Measurements from ENCODE around the gene HOXD8.

Gene HOXD8

DNA sequence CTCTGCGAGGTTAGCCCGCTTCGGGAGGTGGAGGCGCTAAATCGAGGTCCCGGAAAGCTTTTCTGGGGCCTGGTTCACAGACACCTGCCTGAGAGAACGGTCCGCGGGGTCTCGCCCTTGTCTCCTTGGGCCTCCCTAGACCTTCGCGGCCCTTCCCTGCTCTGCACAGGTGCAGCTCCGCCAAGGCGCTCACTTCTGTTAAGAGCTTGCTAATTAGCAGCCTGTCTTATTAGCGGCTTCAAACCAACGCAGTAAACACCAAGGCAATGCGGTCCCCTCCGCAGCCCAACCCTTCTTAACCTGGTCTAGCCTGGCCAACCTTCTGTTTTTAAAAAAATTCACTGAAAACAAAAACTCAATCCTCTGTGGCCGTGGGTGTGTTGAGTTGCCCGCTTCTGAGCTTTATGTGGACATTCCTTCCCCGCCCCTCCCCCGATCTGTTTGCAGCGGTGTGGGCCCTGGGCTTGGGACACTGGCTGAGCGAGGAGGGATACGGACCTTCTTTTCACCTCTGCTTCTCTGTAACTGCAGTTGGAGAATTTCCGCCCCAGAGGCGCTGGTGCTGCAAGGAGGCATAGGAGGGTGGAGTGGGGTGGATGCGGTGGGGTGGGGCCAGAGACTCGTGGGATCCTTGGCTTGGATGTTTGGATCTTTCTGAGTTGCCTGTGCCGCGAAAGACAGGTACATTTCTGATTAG lies 18.4 kb downstream of the HOXD8 start:
- DNase-seq = no peak

DNA sequence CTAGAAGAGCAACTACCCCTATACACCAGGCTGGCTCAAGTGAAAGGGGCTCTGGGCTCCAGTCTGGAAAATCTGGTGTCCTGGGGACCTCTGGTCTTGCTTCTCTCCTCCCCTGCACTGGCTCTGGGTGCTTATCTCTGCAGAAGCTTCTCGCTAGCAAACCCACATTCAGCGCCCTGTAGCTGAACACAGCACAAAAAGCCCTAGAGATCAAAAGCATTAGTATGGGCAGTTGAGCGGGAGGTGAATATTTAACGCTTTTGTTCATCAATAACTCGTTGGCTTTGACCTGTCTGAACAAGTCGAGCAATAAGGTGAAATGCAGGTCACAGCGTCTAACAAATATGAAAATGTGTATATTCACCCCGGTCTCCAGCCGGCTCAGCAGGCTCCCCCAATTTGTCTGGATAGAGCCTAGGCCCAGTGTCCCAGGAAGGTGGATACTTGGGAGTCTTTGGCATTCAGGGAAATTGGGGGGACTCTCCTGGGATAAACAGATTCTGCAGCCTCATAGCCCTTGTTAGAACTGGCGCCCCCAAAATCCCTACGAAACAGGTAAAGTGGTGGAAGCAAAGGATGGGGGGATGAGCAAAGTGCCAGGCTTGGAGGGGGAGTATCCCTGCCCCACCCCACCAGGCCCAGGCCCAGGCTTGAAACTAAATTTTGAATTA lies 19.4 kb downstream of the HOXD8 start:
- no peak for DNase-seq

DNA sequence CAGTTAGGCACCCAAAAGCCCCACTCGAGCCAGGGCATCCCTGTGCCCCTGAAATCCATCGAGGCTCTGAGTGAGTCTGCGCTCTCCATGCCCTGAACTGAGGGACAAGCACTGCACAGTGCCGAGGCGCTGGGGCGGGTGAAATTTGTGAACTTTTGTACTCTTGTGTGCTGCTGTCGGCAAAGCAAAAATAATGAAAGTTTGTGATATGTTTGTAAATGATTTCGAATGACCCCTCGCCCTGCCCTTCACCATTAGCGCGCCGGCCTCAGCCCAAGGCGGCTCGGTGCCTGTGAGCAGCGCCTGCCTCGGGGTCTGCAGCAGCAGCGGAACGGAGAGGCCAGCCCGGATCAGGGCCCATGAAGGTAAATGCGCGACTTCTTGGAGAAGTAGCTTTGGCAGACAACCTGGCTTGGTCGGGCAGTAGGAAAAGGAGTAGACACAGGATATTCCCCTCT lies 20.0 kb downstream of the HOXD8 start:
- no peak for DNase-seq

DNA sequence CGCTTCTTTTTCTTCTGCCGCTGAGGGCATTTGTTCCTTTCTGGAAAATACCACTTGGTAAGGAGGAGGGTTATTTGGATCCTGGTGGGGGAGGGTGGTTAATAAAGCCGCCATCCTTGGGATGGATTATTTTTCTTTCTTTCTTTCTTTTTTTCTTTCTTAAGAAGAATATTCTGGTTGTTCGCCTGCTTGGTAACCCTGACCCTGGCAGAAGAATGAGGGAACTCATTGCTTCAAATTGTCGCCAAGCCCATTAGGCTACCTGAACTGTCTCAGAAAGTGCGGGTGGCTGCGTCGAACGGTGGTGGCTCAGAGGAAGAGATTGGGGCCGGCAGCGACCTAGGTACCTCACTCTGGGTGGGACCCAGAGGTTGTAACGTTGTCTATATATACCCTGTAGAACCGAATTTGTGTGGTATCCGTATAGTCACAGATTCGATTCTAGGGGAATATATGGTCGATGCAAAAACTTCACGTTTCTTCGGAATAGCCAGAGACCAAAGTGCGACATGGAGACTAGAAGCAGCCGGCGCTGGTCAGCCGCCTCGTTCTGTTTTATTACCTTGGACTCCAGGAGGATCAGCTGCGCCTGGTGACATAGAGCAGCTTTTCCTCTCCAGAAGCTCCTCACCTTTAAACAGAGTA lies 20.6 kb downstream of the HOXD8 start:
- no peak for DNase-seq

DNA sequence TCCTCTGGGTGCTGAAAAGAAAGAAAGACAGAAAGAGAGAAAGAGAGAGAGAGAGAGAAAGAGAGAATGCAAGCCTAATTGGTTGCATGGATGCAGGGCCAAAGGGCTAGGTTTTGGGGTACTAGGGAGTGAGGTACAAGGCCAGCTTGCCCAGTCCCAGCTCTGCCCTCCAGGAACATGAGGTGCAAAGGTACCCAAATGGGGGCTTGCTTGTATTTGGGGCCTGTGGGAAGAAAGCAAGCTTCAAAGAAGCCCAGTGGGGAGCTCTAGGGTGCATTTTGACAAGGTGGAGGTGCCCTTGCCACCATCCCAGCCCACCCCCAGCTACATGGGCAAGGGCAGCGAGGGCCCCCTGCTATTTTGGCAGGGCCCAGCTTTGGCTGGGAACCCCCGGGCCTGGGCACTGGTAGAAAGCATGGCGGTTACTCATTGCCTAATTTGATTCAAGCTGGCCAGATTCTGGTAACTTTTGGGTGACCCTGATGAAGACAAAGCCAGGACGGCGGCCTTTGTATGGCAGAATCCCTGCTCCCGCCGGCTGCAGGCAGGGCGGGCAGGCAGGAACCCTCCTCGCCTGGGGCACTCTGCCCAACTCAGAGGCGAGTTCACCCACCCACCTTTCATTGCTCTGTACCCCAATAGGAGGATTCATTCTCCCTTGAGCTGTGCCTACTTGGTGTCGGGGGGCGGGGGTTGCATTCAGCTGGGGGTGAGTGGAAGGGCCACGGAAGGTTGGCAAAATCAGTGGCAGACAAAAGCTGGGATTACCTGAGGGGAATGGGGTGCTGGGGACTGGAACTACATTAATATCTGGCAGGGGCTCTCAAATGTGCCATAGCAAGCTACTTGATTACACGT lies 21.3 kb downstream of the HOXD8 start:
- no peak for DNase-seq

GRCh38 chr2:176151442-176152287 lies 22.2 kb downstream of the HOXD8 start, which contains the start of gene HOXD4:
Gene HOXD4 (plus strand): TSS chr2:176151550. CDS start chr2:176151634, 84 bp downstream.
- no peak for DNase-seq

GRCh38 chr2:176152350-176153181 lies 23.1 kb downstream of the HOXD8 start:
- no peak for DNase-seq

DNA sequence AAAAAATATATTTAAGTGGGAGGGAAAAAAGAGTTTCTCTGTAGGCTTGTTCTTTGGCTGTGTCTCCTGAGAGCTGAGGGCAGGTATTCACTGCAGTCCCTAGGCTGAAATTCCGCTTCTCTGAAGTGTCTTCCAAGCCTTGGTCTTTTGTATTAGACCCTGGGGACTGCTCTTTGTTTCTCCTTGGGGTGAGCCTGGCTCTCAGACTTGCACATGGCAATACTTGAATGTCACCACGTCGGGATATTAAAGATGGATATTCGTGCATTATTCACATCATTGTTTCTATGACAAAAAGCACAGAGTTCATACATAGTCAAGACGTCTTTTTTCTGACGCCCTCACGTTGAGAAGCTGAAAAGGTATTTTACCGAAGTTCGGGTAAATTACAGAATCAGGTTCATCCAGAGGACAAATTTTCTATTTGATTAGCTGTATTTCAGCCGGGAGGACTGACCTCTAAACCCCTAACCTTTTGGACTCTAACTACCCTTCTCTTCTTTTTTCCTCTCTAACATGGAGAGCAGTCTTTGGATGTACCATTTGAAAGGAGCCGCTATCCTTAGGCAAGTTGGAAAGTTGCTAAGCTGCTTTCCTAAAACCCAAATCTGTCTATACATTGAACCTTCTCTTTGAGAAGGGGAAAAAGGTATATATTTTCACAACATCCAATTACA lies 25.2 kb downstream of the HOXD8 start:
- no peak for DNase-seq

GRCh38 chr2:176155356-176156044 lies 26.0 kb downstream of the HOXD8 start:
- DNase-seq = no peak

- no peak for DNase-seq
Measured at GRCh38 chr2:176156301-176156806, 26.8 kb downstream of the HOXD8 start.

DNA sequence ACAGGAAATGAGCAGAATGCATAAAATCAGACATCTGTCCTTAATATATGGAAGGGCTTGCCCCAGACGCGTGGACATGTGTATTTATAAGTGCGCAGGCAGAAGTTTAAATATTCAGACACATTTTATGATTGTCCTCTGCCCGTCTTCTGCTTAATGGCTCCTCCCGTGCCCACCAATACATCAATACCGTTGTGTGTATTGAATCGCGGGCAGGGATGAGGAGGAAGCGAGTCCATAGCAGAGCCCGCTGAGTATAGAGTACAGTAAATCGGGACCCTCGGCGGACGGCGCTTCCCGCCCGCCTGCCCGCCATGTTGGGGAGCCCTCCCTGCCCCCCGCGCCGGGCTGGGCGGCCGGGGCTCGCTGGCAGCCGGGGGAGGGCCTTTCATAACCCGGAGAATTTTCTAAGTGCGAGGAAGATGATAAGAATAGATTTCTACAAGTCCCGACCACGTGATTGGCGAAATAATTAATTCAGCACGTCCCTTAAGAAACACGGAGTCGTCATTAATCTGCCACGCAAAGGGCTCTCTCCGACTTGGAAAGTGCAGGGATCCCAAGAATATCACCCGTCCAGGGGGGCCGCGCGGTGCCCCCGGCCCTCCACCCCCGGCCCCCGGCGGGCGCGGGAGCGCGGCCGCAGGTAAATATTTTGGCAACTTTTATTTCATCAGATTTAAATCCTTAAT lies 27.4 kb downstream of the HOXD8 start, which contains the start of gene HOXD3:
HOXD3 (plus strand) TSS at position 501 of the 692 bp plus-strand sequence. CDS start 11,808 bp downstream, outside the sequence.
- no peak for DNase-seq

DNA sequence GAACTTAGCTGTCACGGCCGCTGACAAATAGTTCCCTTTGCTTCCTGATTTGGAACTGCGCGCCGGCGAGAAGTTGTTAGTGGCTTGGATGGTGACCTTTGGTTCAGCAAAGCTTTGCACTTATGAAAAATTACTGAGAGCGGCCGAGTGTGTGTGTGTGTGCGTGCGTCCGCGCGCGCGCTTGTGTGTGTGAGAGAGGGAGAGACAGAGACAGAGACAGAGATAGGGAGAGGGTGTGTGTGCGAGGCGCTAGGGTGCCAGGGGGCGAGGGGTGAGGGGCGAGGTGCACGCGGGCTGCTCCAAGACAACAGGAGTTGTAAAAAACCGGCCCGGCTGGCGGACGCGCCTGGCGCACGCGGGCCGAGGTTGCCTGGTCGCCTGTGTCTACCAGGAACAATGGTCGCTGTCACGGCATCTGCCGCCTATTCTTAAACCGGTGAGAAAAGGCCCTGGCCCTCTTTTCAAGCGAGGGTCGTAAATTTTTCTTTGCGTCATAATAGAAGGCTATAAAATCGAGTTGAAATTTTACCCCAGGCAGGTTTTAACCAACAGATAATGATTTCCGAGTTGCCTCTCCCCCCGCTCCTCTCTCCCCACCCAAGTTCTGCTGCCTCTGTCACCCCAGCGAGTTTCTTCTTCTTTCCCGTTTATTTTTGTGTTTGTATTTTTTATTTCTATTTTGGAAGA lies 28.1 kb downstream of the HOXD8 start:
- DNase-seq = no peak

DNA sequence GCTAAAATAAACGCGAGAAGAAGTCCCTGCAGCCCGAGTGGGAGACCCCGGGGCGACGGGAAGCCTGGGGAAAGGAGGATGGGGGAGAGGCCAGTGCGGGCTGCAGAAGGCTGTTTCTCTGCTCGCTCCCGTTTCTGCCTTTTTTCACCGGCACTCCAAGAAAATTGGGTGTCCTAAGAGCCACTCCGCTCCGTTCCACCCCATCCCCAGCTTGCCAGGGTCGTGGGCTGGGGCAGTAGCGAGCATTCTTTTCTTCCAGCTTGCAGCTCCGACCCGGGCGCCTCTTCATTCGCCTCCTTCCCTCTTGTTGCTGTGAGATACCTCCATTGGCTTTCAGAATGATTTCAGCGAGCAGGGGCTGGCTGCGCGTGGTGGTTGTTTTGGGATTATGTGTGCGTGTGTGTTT lies 28.7 kb downstream of the HOXD8 start:
- DNase-seq = no peak

- DNase-seq = no peak
Measured at GRCh38 chr2:176158855-176159662, 29.6 kb downstream of the HOXD8 start.

DNA sequence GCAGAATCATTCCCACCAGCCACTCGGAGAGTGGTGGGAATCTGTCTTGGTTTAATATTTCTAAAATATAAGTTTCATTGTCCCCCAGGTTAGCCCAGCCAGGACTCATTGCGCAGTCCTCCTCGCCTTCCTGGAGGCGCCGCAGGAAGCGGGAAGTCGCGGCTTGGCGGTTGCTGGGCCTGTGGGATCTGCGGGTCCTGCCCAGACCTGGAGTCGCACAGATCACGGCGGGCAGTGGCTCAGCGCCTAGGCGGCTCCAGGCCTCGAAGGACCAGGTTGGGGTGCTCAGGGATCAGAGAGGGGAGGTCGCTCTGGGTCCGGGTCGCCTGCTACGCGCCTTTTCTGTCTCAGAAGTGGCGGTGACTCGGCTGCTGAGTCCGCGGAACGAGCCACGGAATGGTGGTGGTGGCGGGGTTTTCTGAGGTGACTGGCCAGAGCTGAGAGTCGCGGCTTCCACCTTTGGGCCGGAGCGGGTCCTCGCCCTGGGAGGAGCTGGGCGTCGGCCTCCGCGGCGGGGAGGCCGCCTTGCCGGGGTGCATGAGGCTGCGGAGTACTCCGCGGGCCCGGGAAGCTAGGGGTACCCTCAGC lies 30.3 kb downstream of the HOXD8 start:
- no peak for DNase-seq

DNA sequence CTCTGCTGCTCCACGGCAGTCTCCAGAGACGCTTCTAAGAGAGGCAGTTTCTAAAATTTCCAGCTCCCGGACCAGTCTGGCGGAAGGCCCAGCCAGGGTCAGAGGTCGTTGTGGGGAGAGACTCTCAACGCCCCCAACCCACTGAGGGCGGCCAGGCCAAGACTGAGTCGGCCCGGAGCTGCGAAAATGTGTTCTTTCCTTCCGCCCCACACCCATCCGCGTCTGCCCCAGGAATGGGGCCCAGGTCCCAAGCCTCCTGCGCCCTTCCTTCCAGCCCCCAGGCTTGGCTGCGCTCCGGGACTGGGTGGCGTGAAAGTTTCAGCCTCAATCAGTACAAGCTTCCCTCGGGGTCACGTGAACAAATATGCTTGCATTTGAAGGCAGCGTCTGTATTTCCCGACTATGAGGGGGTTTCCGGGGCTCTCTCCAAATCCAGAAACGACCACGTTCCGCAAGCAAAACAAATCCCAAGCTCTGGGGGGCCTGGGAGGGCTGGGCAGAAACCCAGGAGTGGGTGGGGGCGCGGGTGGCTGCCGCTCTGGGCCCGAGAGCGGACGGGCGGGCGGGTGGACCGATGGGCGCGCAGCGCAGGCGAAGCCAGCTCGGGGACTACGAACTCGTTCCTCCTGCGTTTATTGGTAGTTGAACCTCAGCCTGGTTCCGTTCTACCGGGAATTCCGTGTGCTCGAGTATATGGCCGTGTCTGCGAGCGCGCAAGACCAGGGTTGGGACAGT lies 30.9 kb downstream of the HOXD8 start:
- no peak for DNase-seq

Measured in stimulated activated CD4-positive, alpha-beta T cell treated with anti-CD3 and anti-CD28 coated beads, Interleukin-4, amount 100 ng/mL, for 24 hours (primary cell).